GM12878 (cell line): ENCODE measurements around the gene MCC.

Experiments
- CBX3 ChIP-seq: fragments of 200-600 bp; sonication (generic); IDR thresholded peaks from 2 replicates; pipeline ENCODE4 v1.6.1; 2016; ENCODE audit warnings: low read depth, borderline replicate concordance
- EGR1 ChIP-seq, 2 experiments: IDR thresholded peaks; 1 replicate in 1 of 2; 2 replicates in 1 of 2; pipeline ENCODE4 v1.6.1; 2011 to 2012; ENCODE audit warnings: low read depth in 2 of 2, low read length in 2 of 2, borderline replicate concordance in 1 of 2, mild to moderate bottlenecking in 1 of 2, moderate library complexity in 1 of 2
- FOS ChIP-seq: IDR thresholded peaks from 3 replicates; pipeline ENCODE4 v1.6.1; 2011; ENCODE audit warnings: borderline replicate concordance; ENCODE audit not compliant: insufficient read length; ENCODE audit errors: extremely low read depth
- TAF1 ChIP-seq: IDR thresholded peaks from 2 replicates; pipeline ENCODE4 v1.6.1; 2011; ENCODE audit warnings: mild to moderate bottlenecking, low read depth, low read length, borderline replicate concordance

- TF ChIP-seq EGR1 (IDR thresholded peaks at IDR 0.05; ENCODE audit: borderline replicate concordance in 1 of 2, low read depth in 2 of 2, low read length in 2 of 2) (no peak), CBX3 (no peak), TAF1 (no peak), FOS (no peak)
Observed at GRCh38 chr5:113450462-113450861, 37.8 kb downstream of the MCC start.
